Stimulated activated CD8-positive, alpha-beta memory T cell treated with anti-CD3 and anti-CD28 coated beads, Interleukin-12 subunit alpha, Interleukin-12 subunit beta, amount 100 ng/mL, for 4 hours (primary cell): Measurements from ENCODE around the gene UBR3.
"Not testable (repeated sequence)": the region's sequence is repeated elsewhere in the genome, so short reads cannot be mapped to it uniquely, and the experiment has no call there.

Experiments used
- DNase-seq: peaks from one replicate; pipeline ENCODE4 v3.0.0-alpha.2; 2020; ENCODE audit warnings: low read depth

The UBR3 gene

GRCh38 chr2:169871369-169871768, 44.1 kb downstream of the UBR3 start:
- DNase-seq: not testable (repeated sequence)

- DNase-seq: no peak
Measured at GRCh38 chr2:169871994-169872393, 44.7 kb downstream of the UBR3 start.

DNA sequence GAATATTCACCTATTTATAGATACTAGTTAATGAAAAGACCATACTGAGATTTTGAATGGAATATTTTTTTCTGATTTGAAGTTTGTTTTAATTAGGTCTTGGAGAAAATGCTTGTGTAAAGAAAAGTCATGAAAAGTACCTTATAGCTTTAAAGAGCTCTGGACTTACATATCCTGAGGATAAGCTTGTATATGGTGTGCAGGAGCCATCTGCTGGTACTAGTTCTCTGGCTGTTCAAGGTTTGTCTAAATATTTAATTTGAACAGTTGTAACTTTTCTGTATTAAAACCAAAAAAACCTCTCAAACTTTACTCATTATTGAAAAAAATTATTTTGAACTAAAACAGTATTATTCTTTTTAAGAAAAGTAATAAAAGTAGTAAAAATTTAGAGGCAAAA, 50.1 kb downstream of the UBR3 start:
- no peak for DNase-seq

GRCh38 chr2:169887120-169887519, 59.9 kb downstream of the UBR3 start:
- DNase-seq: no peak

DNA sequence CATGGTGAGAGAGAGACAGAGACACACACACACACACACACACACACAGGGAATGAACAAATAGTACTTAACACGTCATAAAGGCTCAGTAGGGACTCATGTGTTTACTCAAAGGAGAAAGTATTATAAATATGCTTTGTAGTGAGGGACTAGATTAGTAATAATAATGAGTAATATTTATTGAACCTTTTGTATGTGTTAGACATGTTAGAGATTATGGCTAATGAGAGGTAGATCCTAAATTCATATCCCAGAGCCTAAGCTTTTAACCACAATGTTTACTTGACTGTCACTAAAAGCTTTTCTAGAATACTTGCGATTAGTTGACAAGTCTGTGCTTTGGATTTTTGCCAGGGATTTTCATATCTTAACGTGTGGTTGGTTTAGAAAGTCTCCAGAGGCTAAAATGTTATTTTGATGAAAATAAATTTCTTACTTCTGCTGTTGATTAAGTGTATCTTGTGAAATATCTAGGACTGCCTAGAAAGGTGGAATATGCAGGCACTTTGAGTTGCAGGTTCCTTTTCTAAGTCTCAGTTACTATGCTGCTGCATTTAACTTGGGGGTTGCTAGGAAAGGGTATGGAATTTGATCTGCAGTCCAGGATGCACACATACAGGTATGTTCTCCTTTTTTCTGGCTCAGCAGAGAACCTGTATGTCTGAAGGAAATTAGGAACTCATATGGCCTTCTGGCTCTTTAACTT, 64.5 kb downstream of the UBR3 start:
- DNase-seq: no peak

- no peak for DNase-seq
Measured at GRCh38 chr2:169892951-169893350, 65.7 kb downstream of the UBR3 start.

DNA sequence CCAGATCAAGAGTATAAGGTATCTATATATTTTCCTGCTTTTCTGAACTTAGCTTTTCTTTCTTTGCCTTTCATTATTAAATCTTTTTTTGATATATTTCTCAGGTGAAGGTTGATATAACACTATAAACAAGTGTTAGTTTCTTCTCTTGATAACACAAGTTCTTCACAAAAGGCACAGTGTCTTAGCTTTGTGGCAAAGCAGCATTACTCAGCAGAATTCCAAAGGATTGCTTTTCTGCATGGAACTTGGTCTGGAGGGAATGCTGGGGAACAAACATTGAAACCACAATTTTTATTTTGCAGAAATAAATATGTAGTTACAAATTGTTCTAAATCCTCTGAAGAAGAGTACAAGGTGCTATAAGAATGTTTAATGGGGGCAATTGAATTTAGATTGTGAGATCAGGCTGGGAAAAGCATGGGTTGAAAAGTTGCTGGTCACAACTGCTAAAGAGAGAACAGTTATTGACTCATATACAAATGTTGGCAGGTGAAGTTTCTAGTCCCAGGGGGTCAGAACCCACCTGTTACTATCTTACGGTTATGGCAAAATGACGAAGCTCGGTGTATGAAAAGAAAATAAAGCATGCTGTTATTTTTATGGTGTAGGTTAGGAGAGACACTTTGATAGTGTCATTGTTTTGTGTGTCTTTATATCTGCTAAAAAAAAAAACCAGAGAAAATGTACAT, 68.2 kb downstream of the UBR3 start:
- DNase-seq: no peak

- no peak for DNase-seq
Measured at GRCh38 chr2:169897834-169898233, 70.6 kb downstream of the UBR3 start.

- DNase-seq: not testable (repeated sequence)
Measured at GRCh38 chr2:169900103-169900502, 72.8 kb downstream of the UBR3 start.

- no peak for DNase-seq
Measured at GRCh38 chr2:169900686-169901085, 73.4 kb downstream of the UBR3 start.

DNA sequence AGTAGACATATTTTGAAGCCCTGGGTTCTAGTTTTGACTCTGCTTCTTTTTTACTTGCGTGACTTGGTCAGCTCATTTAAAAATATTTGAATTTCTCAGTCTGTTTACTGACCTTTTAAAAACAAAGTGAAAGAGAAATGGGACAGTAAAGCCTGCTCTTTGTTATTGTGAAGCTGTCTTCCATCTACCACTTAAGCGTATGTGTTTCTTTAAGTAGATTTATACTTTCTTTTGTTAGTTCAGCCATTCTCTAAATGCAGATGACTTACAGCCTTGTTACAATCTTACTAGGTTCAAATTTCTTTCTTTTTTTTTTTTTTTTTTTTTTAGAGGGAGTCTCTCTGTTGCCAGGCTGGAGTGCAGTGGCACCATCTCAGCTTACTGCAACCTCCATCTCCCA, 79.5 kb downstream of the UBR3 start:
- no peak for DNase-seq

DNA sequence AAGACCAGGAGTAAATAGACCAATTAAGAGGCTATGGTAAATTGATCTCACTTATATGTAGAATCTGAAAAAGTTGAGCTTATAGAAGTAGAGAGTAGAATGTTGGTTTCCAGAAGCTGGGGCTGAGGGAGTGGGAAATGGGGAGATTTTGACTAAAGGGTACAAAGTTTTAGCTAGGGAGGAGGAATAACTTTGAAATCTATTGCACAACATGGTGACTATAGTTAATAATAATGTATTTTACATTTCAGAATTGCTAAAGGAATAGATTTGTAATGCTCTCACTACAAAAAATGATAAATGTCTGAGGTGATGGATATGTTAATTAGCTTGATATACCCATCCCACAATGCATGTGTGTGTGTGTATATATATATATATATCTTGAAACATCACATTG, 82.1 kb downstream of the UBR3 start:
- no peak for DNase-seq

- DNase-seq: no peak
Measured at GRCh38 chr2:169910109-169910799, 83.0 kb downstream of the UBR3 start.

DNA sequence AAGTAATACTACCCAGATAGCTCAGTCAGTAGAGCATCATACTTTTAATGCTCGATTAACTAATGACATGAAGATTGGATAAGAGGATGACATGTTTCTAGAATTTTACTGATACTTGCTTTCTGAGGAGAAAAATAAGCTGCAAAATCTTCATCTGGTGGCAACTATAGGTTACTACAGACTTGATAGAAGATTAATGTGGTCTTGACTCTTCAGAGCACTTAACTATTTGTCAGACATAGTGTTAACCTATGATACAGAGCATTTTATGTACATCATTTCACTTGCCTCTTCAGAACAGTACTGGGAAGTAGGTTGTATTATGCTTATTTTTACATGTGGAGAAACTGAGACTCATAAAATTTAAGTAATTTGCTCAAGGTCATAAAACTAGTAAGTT, 83.9 kb downstream of the UBR3 start:
- DNase-seq: no peak

DNA sequence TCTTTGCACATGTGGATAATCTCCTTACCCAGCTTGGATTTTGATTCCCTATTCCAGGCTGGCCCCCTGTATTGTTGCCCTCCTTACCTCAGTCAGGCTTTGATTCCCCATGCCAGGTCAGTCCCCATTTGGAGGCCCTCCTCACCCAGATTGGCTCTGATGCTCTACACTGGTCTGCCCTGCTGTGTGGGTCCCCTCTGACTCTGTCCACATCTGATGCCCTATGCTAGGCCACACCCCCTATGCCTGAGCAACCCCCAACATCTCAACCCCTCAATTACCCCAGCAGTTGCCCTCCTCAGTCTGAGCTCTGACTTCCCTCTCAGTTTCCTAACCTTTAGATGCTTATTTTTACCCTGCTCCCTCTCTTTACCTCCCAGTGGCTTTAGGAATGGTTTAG, 89.4 kb downstream of the UBR3 start:
- DNase-seq: no peak

GRCh38 chr2:169923977-169924376, 96.7 kb downstream of the UBR3 start:
- no peak for DNase-seq

DNA sequence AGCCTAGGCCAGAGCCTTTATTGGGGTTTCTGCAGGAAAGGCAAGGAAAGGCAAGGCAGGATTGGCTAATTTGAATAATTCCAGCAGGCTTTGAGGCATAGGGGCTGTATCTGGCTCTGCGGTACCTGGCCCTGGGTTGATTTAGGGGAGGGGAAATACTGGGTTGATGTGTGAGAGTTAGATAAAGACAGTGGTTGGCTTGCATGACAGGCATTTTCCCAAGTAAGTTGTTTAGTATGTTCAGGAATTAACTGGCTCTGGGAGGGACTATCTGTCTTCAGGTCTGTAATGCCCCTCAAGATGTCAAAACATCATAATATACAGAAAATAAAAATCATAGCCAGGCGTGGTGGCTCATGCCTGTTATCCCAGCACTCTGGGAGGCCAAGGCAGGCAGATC, 98.7 kb downstream of the UBR3 start:
- DNase-seq: no peak

- DNase-seq: no peak
Measured at GRCh38 chr2:169928463-169928864, 101.2 kb downstream of the UBR3 start.

DNA sequence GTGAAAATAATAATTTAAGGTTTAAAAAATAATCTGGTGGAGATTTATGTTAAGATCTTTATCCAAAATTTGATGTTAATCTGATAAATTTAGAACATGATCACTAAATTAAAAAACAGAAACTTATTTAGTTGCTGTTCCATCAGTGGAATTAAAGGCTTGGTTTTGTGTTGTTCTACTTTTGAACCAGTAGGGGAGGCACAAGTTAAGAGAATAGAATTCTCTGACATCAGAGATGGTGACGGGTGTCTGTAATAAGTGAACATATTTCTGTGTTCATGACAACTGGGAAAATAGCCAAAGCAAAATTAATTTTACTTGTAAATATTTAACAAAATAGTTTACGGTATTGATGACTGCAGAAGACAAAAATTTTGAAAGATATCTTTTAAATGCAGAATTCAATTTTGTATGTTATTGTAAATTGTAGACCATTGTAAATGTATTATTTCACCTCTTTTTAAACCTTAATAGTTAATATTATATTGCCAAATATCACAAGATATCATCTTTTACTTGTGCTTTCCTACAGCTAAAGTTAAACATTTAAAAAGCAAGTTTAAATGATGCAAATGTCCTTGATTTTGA, 106.0 kb downstream of the UBR3 start:
- no peak for DNase-seq

- not testable (repeated sequence) for DNase-seq
Measured at GRCh38 chr2:169936652-169937051, 109.4 kb downstream of the UBR3 start.

DNA sequence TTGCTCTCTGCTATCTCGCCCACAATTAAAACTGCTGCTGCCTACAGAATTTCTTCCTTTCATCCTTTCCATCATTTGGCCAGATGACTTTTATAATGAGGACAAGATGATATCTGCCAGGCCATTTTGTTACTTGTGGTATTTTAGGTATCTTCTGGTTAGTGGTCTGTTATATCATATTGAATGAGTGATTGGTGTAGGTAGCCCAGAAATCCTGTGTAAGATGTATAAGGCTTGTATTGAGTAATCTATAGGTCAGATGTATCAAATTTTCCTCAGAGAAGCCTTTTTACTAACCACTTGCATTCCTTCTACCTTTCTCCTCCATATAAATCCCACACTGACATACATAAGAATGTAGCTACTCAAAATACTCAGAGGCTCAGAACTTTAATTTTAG, 118.3 kb downstream of the UBR3 start:
- no peak for DNase-seq

DNA sequence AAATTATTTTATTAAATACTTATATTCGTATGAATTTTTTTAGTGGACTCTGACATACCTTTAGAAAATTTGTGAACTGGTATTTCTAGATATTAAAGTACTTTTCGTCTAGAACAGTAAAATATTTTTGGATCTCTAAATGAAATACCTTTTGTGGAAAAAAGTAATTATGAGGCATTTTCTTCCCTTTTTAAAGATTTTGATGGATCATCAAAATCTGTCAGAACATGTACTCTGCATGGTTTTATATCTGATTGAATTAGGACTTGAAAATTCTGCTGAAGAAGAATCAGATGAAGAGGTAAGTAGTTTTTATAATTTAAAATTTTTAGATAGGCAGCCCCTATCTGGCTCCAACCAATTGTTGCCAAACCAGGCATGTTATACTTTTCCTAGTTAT, 118.8 kb downstream of the UBR3 start:
- no peak for DNase-seq

- no peak for DNase-seq
Measured at GRCh38 chr2:169946546-169946945, 119.3 kb downstream of the UBR3 start.
